NCI-H187 treated with DMSO at 0.1 percent for 48 hours (cell line): Measurements from ENCODE around the gene GJB4.
"Not testable (repeated sequence)": the region's sequence is repeated elsewhere in the genome, so short reads cannot be mapped to it uniquely, and the experiment has no call there.

Source experiments
- DNase-seq: peaks from one replicate; lab custom pipeline; 2025; lab: John Stamatoyannopoulos, UW

GJB4 gene

DNA sequence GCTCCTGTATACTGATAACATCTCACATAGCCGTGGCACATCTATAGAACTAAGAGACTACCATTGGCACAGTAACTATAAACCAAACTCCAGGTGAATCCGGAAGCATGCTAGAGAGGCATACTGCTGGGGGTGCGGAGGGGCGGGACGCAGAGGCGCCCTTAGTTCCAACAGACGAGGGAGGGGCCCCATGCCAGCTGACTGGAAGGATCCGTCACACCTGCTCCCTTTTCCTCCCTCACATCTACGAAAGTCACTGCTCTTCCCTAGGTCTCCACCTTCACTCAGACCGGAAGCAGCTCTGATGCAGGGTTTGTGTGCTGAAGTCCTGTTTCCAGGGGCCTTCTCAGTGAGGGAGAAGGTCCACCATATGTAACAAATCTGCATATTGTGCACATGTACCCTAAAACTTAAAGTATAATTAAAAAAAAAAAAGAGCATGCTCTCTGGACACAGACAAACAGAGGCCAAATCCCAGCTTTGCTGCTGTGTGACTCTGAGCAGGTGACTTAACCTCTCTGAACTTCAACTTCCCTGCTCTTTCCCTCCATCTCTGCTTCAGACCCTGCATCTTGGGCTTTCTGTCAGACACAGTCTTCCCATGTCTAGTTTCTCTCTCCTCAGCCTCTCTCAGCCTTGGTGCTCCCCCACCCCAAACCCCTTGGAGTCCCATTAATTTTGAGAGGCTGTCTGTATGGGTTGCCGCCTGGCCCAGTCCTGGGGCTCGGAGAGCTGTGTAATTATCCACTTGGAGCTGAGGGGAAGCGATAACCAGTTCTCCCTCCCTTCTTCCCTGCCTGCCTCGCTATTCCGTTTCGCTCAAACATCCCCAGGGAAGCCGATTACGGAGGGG, 12.5 kb upstream of the GJB4 start:
- DNase-seq: no peak

- DNase-seq: no peak
Measured at GRCh38 chr1:34747638-34747941, 11.9 kb upstream of the GJB4 start.

- DNase-seq: no peak
Measured at GRCh38 chr1:34749992-34750391, 9.5 kb upstream of the GJB4 start.

DNA sequence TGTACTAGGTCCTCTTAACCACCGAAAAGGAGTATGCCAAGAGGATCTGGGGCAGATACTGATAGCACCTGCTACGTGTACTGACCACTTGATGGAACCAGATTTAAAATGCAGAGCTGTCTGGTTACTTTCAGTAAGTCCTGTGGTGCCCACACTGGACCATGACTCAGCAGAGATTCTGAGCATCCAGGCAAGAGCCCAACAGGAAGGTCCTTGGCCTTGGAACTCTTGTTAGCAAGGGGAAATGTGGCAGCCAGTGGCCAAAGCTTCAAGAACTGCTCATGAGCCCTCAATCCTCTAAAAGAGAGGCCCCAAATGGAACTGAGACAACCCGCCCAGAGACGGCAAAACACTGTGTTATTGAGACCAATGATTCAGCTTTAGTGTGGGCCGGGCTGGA, 8.9 kb upstream of the GJB4 start:
- no peak for DNase-seq

DNA sequence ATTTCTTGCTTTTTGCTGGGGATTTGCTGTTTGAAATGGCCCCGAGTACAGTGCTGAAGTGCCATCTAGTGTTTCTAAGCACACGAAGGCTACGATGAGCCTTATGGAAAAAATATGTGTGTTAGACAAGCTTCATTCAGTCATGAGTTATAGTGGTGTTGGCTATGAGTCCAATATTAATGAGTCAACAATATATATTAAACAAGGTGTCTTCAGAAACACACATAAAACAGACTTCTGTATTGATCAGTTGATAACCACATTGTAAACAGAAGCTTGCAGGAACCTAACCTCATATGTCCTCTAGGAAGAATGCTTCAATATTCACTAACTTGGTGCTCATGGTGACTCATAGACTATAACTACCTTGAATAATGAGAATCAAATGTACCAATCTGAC, 6.4 kb upstream of the GJB4 start:
- DNase-seq: no peak

DNA sequence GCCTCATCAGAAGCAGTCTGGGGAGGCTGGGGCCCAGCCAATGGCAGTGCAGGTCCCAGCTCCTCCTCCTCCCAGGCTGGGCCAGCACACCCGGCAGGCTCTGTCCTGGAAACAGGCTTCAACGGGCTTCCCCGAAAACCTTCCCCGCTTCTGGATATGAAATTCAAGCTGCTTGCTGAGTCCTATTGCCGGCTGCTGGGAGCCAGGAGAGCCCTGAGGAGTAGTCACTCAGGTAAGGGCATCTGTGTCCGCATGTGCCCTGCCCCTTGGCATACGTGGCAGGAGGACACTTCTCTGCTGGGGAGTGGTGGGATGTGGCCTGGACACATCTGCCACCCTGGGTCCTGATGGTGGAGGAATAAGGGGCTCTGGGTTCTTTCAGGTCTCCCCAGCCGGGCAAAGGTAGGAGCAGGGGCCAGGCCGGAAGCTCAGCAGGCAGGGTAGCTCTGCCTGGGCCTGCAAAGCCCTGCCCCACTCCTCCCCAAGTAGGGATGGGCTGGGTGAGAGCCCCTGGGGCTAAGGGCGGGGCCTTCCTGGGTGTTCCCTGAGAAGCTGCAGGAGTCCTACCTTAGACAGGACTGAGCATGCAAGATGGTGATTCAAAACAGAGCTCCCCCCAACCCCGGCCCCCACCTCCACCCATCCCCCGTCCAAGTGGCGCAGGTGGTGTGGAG, 4.4 kb upstream of the GJB4 start, which contains the start of gene GJB5:
Gene GJB5 (plus strand): TSS at position 84 of the 674 bp plus-strand sequence. CDS start 2,284 bp downstream, outside the sequence.
- no peak for DNase-seq

GRCh38 chr1:34755961-34756360, 3.6 kb upstream of the GJB4 start:
- DNase-seq: no peak

DNA sequence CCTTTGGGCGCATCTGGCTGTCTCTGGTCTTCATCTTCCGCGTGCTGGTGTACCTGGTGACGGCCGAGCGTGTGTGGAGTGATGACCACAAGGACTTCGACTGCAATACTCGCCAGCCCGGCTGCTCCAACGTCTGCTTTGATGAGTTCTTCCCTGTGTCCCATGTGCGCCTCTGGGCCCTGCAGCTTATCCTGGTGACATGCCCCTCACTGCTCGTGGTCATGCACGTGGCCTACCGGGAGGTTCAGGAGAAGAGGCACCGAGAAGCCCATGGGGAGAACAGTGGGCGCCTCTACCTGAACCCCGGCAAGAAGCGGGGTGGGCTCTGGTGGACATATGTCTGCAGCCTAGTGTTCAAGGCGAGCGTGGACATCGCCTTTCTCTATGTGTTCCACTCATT, 2.2 kb upstream of the GJB4 start:
- DNase-seq: no peak

- no peak for DNase-seq
Measured at GRCh38 chr1:34758751-34759150, 789 bp upstream of the GJB4 start.

DNA sequence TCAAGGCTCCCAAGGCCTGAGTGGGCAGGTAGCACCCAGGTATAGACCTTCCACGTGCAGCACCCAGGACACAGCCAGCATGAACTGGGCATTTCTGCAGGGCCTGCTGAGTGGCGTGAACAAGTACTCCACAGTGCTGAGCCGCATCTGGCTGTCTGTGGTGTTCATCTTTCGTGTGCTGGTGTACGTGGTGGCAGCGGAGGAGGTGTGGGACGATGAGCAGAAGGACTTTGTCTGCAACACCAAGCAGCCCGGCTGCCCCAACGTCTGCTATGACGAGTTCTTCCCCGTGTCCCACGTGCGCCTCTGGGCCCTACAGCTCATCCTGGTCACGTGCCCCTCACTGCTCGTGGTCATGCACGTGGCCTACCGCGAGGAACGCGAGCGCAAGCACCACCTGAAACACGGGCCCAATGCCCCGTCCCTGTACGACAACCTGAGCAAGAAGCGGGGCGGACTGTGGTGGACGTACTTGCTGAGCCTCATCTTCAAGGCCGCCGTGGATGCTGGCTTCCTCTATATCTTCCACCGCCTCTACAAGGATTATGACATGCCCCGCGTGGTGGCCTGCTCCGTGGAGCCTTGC, 1.7 kb downstream of the GJB4 start:
- DNase-seq: no peak

- no peak for DNase-seq
Measured at GRCh38 chr1:34761776-34762307, 2.3 kb downstream of the GJB4 start.

- DNase-seq: no peak
Measured at GRCh38 chr1:34762474-34763141, 3.1 kb downstream of the GJB4 start.

- DNase-seq: no peak
Measured at GRCh38 chr1:34763142-34763781, 3.7 kb downstream of the GJB4 start.

GRCh38 chr1:34768856-34769255, 9.3 kb downstream of the GJB4 start:
- no peak for DNase-seq

GRCh38 chr1:34770891-34771504, 11.5 kb downstream of the GJB4 start:
- DNase-seq: no peak

DNA sequence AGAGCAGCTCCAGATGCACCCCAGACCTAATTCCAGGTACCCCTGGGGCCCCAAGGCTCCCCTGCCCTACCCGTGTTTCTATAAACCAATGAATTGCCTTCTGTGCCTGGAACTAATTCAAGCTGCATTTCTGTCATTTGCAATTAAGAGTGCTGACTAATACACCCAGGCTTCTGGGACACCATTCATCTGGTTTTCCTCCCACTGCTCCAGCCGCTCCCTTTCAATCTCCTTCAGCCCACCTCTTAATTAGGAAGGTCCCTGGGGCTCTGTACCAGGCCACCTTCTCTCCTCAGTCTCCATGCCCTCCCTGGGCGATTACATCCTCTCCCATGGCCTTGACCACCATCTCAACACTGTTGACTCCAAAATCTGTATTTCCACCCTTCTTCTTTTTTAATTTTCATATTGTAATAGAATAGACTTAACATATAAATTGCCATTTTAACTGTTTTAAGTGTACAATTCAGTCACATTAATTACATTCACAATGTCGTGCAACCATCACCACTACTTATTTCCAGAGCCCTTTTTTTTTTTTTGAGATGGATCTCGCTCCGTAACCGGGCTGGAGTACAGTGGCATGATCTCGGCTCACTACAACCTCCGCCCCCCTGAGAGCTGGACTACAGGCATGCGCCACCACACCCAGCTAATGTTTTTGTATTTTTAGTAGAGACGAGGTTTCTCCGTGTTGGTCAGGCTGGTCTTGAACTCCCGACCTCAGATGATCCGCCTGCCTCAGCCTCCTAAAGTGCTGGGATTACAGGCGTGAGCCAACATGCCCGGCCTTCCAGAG, 12.2 kb downstream of the GJB4 start:
- no peak for DNase-seq

GRCh38 chr1:34773114-34773513, 13.6 kb downstream of the GJB4 start:
- not testable (repeated sequence) for DNase-seq

GRCh38 chr1:34774957-34775356, 15.4 kb downstream of the GJB4 start:
- no peak for DNase-seq

DNA sequence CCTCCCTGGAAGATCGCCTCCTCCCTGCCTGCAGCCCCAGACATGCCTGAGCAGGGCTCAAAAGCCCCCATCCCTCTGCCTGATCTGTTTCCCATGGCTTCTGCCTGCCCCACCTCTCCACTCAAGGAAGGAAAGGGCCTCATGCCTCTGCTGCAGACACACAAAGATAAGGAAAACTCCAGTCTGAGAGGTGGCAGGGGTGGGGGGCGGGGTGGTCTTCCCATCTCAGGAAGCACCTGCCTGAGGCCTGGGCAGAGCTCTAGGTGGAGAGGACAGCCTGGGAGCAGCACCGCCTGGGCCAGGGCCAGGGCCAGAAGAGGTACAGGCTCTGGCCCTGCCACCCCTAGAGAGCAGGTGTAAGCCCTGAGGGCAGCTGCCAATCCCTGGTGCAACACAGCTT, 17.4 kb downstream of the GJB4 start:
- DNase-seq: no peak

DNA sequence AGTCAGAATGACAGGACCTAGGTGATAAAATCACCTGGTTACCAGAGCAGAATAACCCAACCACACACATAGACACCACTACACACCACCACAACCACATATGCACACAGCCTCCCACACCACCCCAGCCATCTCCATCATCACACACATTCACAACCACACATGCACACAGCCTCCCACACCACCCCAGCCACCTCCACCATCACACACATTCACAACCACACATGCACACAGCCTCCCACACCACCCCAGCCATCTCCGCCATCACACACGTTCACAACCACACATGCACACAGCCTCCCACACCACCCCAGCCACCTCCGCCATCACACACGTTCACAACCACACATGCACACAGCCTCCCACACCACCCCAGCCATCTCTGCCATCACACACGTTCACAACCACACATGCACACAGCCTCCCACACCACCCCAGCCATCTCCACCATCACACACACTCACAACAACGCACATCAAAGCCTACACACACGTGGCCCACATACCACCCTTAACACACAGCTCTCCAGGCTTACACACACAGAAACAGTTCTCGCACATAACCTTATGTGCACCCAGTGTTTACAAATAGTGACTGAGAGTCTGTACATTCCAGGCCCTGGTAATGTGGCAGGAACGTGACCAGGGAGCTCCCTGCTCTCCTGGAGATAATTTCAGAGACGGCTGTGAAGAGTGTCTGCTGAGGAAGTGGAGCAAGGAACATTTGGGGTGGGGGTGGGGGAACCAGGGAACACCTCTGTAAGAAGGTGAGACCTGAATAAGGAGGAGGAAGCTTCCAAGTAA, 18.2 kb downstream of the GJB4 start:
- DNase-seq: no peak
